ENCODE data around the gene REXO1.
A peak's percentile ranks its signal among the peaks of the same experiment; 100 is the strongest.
"Not testable (repeated sequence)": the region's sequence is repeated elsewhere in the genome, so short reads cannot be mapped to it uniquely, and the experiment has no call there.

Gene REXO1

GRCh38 chr19:1848399-1849131 lies at the start of gene REXO1:
TSS of gene REXO1 (minus strand) at chr19:1848483. CDS start at chr19:1848358, 125 bp downstream.
- peak; percentile 83 for DNase-seq

- peak; percentile 26 for DNase-seq
Measured at GRCh38 chr19:1896508-1896907, 48.2 kb upstream of the REXO1 start.

- DNase-seq: no peak
Measured at GRCh38 chr19:1893791-1894190, 45.5 kb upstream of the REXO1 start.

GRCh38 chr19:1889907-1890306 lies 41.6 kb upstream of the REXO1 start:
- DNase-seq: no peak

- no peak for DNase-seq
Measured at GRCh38 chr19:1888385-1888784, 40.1 kb upstream of the REXO1 start.

GRCh38 chr19:1886360-1886759 lies 38.1 kb upstream of the REXO1 start:
- DNase-seq: not testable (repeated sequence)

GRCh38 chr19:1885398-1886119 lies 37.3 kb upstream of the REXO1 start, which contains the start of gene ABHD17A:
TSS of gene ABHD17A (minus strand) at chr19:1885496. CDS start at chr19:1881566, 3,930 bp downstream.
- peak; percentile 94 for DNase-seq

- DNase-seq: no peak
Measured at GRCh38 chr19:1884719-1885334, 36.5 kb upstream of the REXO1 start.

GRCh38 chr19:1884291-1884718 lies 36.0 kb upstream of the REXO1 start:
- DNase-seq: no peak

- DNase-seq: no peak
Measured at GRCh38 chr19:1883784-1884183, 35.5 kb upstream of the REXO1 start.

- DNase-seq: no peak
Measured at GRCh38 chr19:1882786-1883692, 34.8 kb upstream of the REXO1 start.

GRCh38 chr19:1882089-1882785 lies 34.0 kb upstream of the REXO1 start:
- DNase-seq: no peak

GRCh38 chr19:1881393-1882088 lies 33.3 kb upstream of the REXO1 start:
- DNase-seq: not testable (repeated sequence)

- DNase-seq: no peak
Measured at GRCh38 chr19:1880611-1881392, 32.5 kb upstream of the REXO1 start.

- not testable (repeated sequence) for DNase-seq
Measured at GRCh38 chr19:1879982-1880381, 31.7 kb upstream of the REXO1 start.

GRCh38 chr19:1878583-1878982 lies 30.3 kb upstream of the REXO1 start:
- DNase-seq: not testable (repeated sequence)

- DNase-seq: not testable (repeated sequence)
Measured at GRCh38 chr19:1877280-1877660, 29.0 kb upstream of the REXO1 start.

- not testable (repeated sequence) for DNase-seq
Measured at GRCh38 chr19:1876496-1877279, 28.4 kb upstream of the REXO1 start.

GRCh38 chr19:1875646-1876495 lies 27.6 kb upstream of the REXO1 start:
- DNase-seq: peak; percentile 79
